Measurements from ENCODE around the gene TFAP2E.

The TFAP2E gene

GRCh38 chr1:35565742-35566133 lies 7.4 kb upstream of the TFAP2E start:
- no peak for TF ChIP-seq CTCF (IDR thresholded peaks at IDR 0.05; ENCODE audit: low read depth, low read length)
- H3K4me3 ChIP-seq (ENCODE audit: low read depth, low read length), result no peak overlapping the region
- H3K36me3 ChIP-seq, result peaks cover 36% of the 10 kb centered on the region
- no peaks in the 10 kb centered on the region for H3K27me3 ChIP-seq (ENCODE audit: insufficient read depth, low read depth, severe bottlenecking)
- H3K27ac ChIP-seq, result peak overlapping the region; percentile 70
- no peaks in the 10 kb centered on the region for H3K9me3 ChIP-seq (ENCODE audit: severe bottlenecking)
- DNase-seq, result no peak

GRCh38 chr1:35567947-35568558 lies 5.1 kb upstream of the TFAP2E start:
- no peak for DNase-seq
- Histone ChIP-seq H3K36me3 (peaks cover 20% of the 10 kb centered on the region), H3K4me3 (ENCODE audit: low read depth, low read length) (no peak overlapping the region), H3K27ac (no peak overlapping the region), H3K9me3 (ENCODE audit: severe bottlenecking) (no peaks in the 10 kb centered on the region), H3K27me3 (ENCODE audit: insufficient read depth, low read depth, severe bottlenecking) (no peaks in the 10 kb centered on the region)
- no peak for TF ChIP-seq CTCF (IDR thresholded peaks at IDR 0.05; ENCODE audit: low read depth, low read length)

GRCh38 chr1:35568975-35569395 lies 4.1 kb upstream of the TFAP2E start:
- DNase-seq, result peak; percentile 68
- no peak overlapping the region for H3K27ac ChIP-seq
- H3K4me3 ChIP-seq (ENCODE audit: low read depth, low read length), result no peak overlapping the region
- H3K36me3 ChIP-seq, result peaks cover 15% of the 10 kb centered on the region
- H3K9me3 ChIP-seq (ENCODE audit: severe bottlenecking), result no peaks in the 10 kb centered on the region
- no peaks in the 10 kb centered on the region for H3K27me3 ChIP-seq (ENCODE audit: insufficient read depth, low read depth, severe bottlenecking)
- peak; percentile 95 for TF ChIP-seq CTCF (IDR thresholded peaks at IDR 0.05; ENCODE audit: low read depth, low read length)

- DNase-seq, result no peak
- no peak for TF ChIP-seq CTCF (IDR thresholded peaks at IDR 0.05; ENCODE audit: low read depth, low read length)
- H3K27me3 ChIP-seq (ENCODE audit: insufficient read depth, low read depth, severe bottlenecking), result no peaks in the 10 kb centered on the region
Observed at GRCh38 chr1:35569936-35570335, 3.2 kb upstream of the TFAP2E start.

GRCh38 chr1:35570589-35571137 lies 2.5 kb upstream of the TFAP2E start:
- no peaks in the 10 kb centered on the region for H3K36me3 ChIP-seq
- H3K9me3 ChIP-seq (ENCODE audit: severe bottlenecking), result no peaks in the 10 kb centered on the region
- no peak for TF ChIP-seq CTCF (IDR thresholded peaks at IDR 0.05; ENCODE audit: low read depth, low read length)
- DNase-seq, result no peak
- H3K27ac ChIP-seq, result no peak overlapping the region
- no peaks in the 10 kb centered on the region for H3K27me3 ChIP-seq (ENCODE audit: insufficient read depth, low read depth, severe bottlenecking)
- H3K4me3 ChIP-seq (ENCODE audit: low read depth, low read length), result no peak overlapping the region

More at GRCh38 chr1:35569936-35570335, 3.2 kb upstream of the TFAP2E start:
- Histone ChIP-seq H3K27ac (no peak overlapping the region), H3K9me3 (ENCODE audit: severe bottlenecking) (no peaks in the 10 kb centered on the region), H3K4me3 (ENCODE audit: low read depth, low read length) (no peak overlapping the region), H3K36me3 (peaks cover 5% of the 10 kb centered on the region)

- Histone ChIP-seq H3K9me3 (ENCODE audit: severe bottlenecking) (no peaks in the 10 kb centered on the region), H3K27ac (no peak overlapping the region), H3K27me3 (ENCODE audit: insufficient read depth, low read depth, severe bottlenecking) (no peaks in the 10 kb centered on the region), H3K4me3 (ENCODE audit: low read depth, low read length) (no peak overlapping the region), H3K36me3 (no peaks in the 10 kb centered on the region)
- TF ChIP-seq CTCF (IDR thresholded peaks at IDR 0.05; ENCODE audit: low read depth, low read length), result no peak
- no peak for DNase-seq
Observed at GRCh38 chr1:35571263-35571662, 1.9 kb upstream of the TFAP2E start.

All from WERI-Rb-1 (cell line).